Activated CD4-positive, alpha-beta T cell treated with anti-CD3 and anti-CD28 coated beads, Interleukin-2, amount 10 ng/mL, durations not matched to agents 24 days and 14 days (primary cell): ENCODE measurements around the gene CCDC150. TPM values are rescaled to one million over a fixed set of nuclear protein-coding genes. Genes with fewer than 3 reads are reported as not detected.
"Not testable (repeated sequence)": the region's sequence is repeated elsewhere in the genome, so short reads cannot be mapped to it uniquely, and the experiment has no call there.

ENCODE experiments used
- DNase-seq: peaks from one replicate; pipeline ENCODE4 v3.0.0; 2022
- H3K27ac Mint-ChIP-seq: one replicate; pipeline ENCODE4 v1.8.0; 2022; ENCODE audit warnings: mild to moderate bottlenecking, mixed read lengths
- H3K27me3 Mint-ChIP-seq: one replicate; pipeline ENCODE4 v1.8.0; 2022; ENCODE audit warnings: mixed read lengths
- H3K36me3 Mint-ChIP-seq: one replicate; pipeline ENCODE4 v1.8.0; 2022; ENCODE audit warnings: low read depth, mild to moderate bottlenecking, mixed read lengths
- H3K4me1 Mint-ChIP-seq: one replicate; pipeline ENCODE4 v1.8.0; 2021; ENCODE audit warnings: mixed read lengths
- H3K4me3 Mint-ChIP-seq: one replicate; pipeline ENCODE4 v1.8.0; 2022; ENCODE audit warnings: mild to moderate bottlenecking, moderate library complexity, mixed read lengths
- H3K9me3 Mint-ChIP-seq: one replicate; pipeline ENCODE4 v1.8.0; 2021; ENCODE audit warnings: mixed read lengths
- intact Hi-C: fragments of 100-400 bp; cut with micrococcal nuclease; formaldehyde crosslinking; loops from one replicate; pipeline ENCODE4 v1.15.1; 2023
- total RNA-seq: library from RNA; stranded (reverse); gene quantifications from 2 replicates; pipeline ENCODE4 v1.2.3, GENCODE V29; 2022

The CCDC150 gene
- total RNA-seq, 1 donor from 2014 or later: 21.1 TPM

DNA sequence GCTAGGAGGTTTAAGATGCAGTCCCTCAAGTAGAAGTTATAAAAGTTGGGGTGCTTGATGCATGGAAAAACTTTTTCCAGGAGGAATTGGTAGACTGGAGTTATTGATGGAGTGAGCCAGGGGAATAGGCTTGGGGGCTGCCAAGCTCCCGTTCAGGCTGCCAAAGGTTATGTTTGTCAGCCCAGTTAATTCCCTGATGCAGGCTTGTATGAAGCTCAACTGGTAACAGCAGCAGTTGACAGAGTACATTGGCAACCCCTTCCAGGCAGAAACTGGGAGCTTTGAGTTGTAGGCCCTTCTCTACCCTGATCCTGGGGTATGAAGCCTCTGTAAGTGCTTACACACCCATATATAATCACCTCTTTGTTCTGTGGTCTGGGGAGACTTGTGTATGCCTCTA is 16.2 kb downstream of the CCDC150 start:
- no peaks in the 10 kb centered on the region for H3K4me1 Mint-ChIP-seq
- H3K36me3 Mint-ChIP-seq: peaks cover 45% of the 10 kb centered on the region
- peaks cover 28% of the 10 kb centered on the region for H3K9me3 Mint-ChIP-seq
- H3K27me3 Mint-ChIP-seq: no peaks in the 10 kb centered on the region
- intact Hi-C loops: no loop called here
- no peak overlapping the region for H3K27ac Mint-ChIP-seq
- DNase-seq: no peak
- no peak overlapping the region for H3K4me3 Mint-ChIP-seq

DNA sequence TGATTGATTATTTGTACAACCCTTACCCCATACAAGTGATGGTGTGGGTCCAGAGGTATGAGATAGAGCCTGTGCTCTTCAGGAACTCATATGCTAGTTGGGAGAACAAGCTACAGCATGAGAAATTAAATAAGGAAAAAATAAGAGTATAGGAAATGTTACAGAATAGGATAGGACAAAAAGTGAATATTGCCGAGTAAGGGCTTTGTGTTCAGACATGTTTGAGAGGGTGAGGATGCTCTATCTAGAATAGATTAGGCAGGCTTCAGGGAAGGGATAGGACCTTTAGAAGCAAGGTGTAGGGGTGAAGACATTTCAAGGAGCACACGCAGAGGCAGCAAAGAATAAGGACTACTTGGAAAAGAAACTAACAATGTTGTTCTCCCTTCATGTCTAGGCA is 17.8 kb downstream of the CCDC150 start:
- Mint-ChIP-seq H3K4me1 (no peaks in the 10 kb centered on the region), H3K27ac (no peak overlapping the region), H3K9me3 (peaks cover 17% of the 10 kb centered on the region), H3K36me3 (peaks cover 34% of the 10 kb centered on the region), H3K4me3 (no peak overlapping the region), H3K27me3 (no peaks in the 10 kb centered on the region)
- DNase-seq: no peak
- intact Hi-C loops: no loop called here

DNA sequence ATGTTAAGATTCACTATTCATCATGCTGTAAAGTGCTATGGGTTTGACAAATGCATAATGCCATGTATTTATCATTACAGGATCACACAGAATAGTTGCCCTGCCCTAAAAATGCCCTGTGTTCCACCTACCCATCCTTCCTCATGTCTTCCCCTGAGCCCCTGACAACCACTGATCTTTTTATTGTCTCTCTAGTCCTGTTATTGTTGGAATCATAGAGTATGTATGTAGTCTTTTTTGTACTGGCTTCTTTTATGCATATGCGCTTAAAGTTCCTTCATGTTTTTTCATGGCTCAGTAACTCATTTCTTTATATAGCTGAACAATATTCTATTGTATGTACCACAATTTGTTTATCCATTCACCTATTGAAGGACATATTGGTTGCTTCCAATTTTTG is 20.3 kb downstream of the CCDC150 start:
- Mint-ChIP-seq H3K9me3 (peaks cover 1% of the 10 kb centered on the region), H3K27me3 (no peaks in the 10 kb centered on the region), H3K4me1 (no peaks in the 10 kb centered on the region), H3K4me3 (no peak overlapping the region), H3K27ac (no peak overlapping the region), H3K36me3 (peaks cover 21% of the 10 kb centered on the region)
- no peak for DNase-seq
- intact Hi-C loops: no loop called here

DNA sequence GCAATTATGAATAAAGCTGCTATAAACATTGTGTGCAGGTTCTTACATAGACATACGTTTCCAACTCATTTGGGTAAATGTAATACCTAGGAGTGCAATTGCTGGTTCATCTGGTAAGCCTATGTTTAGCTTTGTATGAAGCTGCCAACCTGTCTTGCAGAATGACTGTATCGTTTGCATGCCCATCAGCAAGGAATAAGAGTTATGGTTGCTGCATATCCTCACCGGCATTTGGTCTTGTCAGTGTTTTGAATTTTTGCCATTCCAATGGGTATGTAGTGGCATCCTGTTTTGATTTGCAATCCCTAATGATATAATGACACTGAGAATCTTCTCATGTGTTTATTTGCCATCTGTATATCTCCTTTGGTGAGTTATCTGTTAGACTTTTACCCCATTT is 20.7 kb downstream of the CCDC150 start:
- Mint-ChIP-seq H3K27ac (no peak overlapping the region), H3K27me3 (no peaks in the 10 kb centered on the region), H3K4me1 (no peaks in the 10 kb centered on the region), H3K36me3 (peaks cover 23% of the 10 kb centered on the region), H3K4me3 (no peak overlapping the region), H3K9me3 (no peaks in the 10 kb centered on the region)
- DNase-seq: no peak
- intact Hi-C loops: no loop called here

DNA sequence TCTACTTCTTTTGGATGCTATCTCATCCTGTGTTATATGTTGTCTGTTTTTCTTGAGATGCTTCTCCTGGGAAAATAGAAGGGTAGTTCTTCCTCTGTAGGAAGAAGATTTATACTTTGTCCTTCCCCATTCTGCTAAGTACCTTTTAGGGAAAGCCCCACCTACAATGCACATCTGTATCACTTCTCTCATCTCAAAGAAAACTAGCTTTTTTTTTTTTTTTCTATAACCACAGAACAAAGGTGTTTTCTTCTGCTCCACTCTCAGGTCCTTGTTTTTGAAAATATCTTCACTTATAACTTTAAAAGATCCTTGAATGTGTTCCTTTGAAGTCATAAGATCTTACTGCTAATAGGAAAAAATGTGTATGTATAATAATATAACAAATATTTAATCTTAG is 30.8 kb downstream of the CCDC150 start:
- peaks cover 6% of the 10 kb centered on the region for H3K36me3 Mint-ChIP-seq
- no peaks in the 10 kb centered on the region for H3K4me1 Mint-ChIP-seq
- no peaks in the 10 kb centered on the region for H3K9me3 Mint-ChIP-seq
- intact Hi-C loops: no loop called here
- DNase-seq: no peak
- H3K27ac Mint-ChIP-seq: no peak overlapping the region
- H3K4me3 Mint-ChIP-seq: no peak overlapping the region
- H3K27me3 Mint-ChIP-seq: no peaks in the 10 kb centered on the region

DNA sequence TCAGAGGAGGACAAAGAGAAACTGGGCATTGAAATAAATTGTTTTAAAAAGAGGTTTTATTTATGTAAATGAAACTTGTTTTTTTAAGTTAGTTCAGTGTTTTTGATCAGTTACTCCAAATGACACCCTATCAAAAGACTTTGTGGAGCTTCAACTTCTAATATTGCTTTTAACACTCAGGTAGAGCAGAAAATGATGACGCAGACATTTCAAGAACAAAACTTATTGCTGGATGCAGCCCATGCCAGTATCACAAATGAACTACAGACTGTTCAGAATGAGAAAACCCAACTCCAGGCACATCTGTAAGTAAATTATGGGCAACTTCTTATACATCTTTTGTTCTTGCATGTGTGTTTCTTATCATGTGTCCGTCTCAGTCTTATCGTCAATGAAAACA is 36.4 kb downstream of the CCDC150 start:
- Mint-ChIP-seq H3K4me1 (no peaks in the 10 kb centered on the region), H3K27ac (no peak overlapping the region), H3K4me3 (no peak overlapping the region), H3K27me3 (no peaks in the 10 kb centered on the region), H3K9me3 (no peaks in the 10 kb centered on the region), H3K36me3 (peaks cover 10% of the 10 kb centered on the region)
- DNase-seq: no peak
- intact Hi-C loops: no loop called here

DNA sequence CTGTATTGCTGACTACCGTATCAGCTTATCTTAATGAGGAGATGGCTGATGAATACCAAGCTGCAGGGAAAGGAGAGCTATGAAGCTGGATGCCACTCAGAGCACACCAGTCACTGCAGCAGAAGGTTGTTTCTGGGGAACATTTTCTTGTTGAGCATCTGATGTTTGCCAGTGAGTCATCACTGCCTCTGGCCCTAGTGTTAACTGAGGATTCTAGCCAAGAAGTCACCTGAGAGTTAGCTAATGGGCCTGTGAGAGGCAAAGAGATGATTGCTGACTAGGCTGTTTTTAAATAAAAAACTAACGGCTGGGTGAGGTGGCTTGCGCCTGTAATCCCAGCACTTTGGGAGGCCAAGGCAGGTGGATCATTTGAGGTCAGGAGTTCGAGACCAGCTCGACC is 37.9 kb downstream of the CCDC150 start:
- Mint-ChIP-seq H3K4me3 (no peak overlapping the region), H3K27ac (no peak overlapping the region), H3K4me1 (no peaks in the 10 kb centered on the region), H3K9me3 (no peaks in the 10 kb centered on the region), H3K27me3 (no peaks in the 10 kb centered on the region), H3K36me3 (peaks cover 10% of the 10 kb centered on the region)
- intact Hi-C loops: no loop called here
- DNase-seq: no peak

DNA sequence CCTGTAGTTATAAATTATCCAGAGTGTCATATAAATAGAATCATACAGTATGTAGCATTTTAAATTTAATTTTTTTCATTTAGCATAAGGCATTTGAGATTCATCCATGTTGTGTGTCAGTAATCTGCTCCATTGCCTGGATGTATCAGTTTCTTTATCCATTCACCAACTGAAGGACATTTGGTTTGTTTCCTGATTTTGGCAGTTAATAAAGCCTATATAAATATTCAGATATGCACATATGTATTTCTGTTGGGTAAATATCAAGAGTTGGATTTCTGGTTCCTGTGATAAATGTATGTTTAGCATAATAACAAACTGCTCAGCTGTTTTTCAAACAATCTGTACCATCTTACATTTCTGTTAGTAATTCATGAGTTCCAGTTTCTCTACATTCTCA is 39.9 kb downstream of the CCDC150 start:
- Mint-ChIP-seq H3K9me3 (peaks cover 4% of the 10 kb centered on the region), H3K27me3 (peaks cover 2% of the 10 kb centered on the region), H3K4me1 (no peaks in the 10 kb centered on the region), H3K36me3 (peaks cover 18% of the 10 kb centered on the region), H3K4me3 (no peak overlapping the region), H3K27ac (no peak overlapping the region)
- DNase-seq: no peak
- intact Hi-C loops: no loop called here

DNA sequence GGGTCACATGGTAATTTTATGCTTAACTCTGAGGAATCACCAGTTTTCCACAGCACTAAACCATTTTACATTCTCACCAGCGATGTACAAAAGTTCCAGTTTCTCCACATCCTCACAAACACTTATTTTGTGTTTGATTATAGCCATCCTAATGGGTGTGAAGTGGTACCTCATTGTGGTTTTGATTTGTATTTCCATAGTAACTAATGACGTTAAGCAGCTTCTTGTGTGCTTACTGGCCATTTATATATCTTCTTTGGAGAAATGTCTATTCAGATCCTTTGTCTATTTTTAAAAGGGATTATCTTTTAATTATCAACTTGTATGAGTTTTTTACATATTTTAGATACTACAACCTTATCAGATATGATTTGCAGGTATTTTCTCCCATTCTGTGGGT is 42.0 kb downstream of the CCDC150 start:
- Mint-ChIP-seq H3K4me3 (no peak overlapping the region), H3K36me3 (peaks cover 14% of the 10 kb centered on the region), H3K9me3 (peaks cover 7% of the 10 kb centered on the region), H3K27ac (no peak overlapping the region), H3K27me3 (peaks cover 2% of the 10 kb centered on the region), H3K4me1 (no peaks in the 10 kb centered on the region)
- no peak for DNase-seq
- intact Hi-C loops: no loop called here

DNA sequence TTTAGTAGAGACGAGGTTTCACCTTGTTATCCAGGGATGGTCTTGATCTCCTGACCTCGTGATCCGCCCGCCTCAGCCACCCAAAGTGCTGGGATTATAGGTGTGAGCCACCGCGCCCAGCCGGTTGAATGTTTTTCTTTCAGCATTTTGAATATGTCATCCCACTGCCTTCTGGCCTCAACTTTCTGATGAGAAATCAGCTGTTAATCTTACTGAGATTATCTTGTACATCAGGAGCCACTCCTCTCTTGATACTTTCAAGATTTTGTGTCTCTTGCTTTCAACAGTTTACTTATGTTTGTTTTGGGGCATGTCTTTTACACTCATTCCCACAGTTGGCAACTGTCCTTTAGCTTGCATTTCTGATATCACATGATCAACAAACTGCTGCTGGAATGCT is 46.3 kb downstream of the CCDC150 start:
- Mint-ChIP-seq H3K27ac (no peak overlapping the region), H3K4me3 (no peak overlapping the region), H3K36me3 (peaks cover 10% of the 10 kb centered on the region), H3K27me3 (peaks cover 2% of the 10 kb centered on the region), H3K4me1 (no peaks in the 10 kb centered on the region), H3K9me3 (peaks cover 20% of the 10 kb centered on the region)
- no peak for DNase-seq
- intact Hi-C loops: no loop called here

DNA sequence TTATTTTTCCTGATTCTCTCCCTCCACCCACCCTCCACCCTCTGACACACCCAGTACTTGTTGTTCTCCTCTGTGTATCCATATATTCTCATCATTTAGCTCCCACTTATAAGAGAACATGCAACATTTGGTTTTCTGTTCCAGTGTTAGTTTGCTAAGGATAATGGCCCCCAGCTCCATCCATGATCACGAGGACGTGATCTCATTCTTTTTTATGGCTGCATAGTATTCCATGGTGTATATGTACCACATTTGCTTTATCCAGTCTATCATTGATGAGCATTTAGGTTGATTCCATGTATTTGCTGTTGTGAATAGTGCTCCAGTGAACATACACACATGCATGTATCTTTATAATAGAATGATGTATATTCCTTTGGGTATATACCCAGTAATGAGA is 47.2 kb downstream of the CCDC150 start:
- H3K4me3 Mint-ChIP-seq, intact Hi-C loops, DNase-seq, H3K27ac Mint-ChIP-seq, H3K27me3 Mint-ChIP-seq, H3K36me3 Mint-ChIP-seq, H3K4me1 Mint-ChIP-seq: not testable (repeated sequence)
- peaks cover 20% of the 10 kb centered on the region for H3K9me3 Mint-ChIP-seq

DNA sequence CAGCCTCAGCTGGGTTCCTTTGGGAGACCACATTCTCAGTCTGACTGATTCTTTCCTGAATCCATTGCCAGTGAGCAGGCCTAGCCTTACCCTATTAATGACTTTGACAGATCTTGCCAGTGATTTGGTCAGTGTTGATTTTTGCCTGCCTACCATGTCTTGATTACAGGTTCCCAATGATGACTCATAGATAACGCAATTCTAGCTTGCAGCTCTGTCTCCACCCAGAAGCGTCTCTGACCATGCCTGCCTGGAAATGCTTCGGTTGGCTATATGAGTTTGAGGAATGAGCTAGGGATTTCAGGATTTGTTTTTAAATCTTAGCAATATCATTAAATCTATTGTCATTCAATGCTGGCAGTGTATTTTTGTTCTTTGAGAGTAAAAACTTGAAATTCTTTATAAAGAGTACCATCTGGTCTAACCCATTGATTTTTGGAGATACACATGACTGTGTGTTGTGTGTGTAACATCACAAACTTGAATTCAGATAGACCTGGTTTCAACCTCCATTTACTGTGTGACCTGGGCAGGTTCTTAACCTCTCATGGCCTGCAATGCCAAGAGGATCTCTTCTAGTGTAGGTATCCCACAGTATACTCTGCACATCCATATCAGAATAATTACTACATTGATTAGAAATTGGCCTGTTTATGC is 57.0 kb downstream of the CCDC150 start:
- DNase-seq: no peak
- H3K27ac Mint-ChIP-seq: no peak overlapping the region
- no peaks in the 10 kb centered on the region for H3K9me3 Mint-ChIP-seq
- no peak overlapping the region for H3K4me3 Mint-ChIP-seq
- H3K27me3 Mint-ChIP-seq: no peaks in the 10 kb centered on the region
- H3K4me1 Mint-ChIP-seq: no peaks in the 10 kb centered on the region
- intact Hi-C loops: no loop called here
- peaks cover under 1% of the 10 kb centered on the region for H3K36me3 Mint-ChIP-seq

DNA sequence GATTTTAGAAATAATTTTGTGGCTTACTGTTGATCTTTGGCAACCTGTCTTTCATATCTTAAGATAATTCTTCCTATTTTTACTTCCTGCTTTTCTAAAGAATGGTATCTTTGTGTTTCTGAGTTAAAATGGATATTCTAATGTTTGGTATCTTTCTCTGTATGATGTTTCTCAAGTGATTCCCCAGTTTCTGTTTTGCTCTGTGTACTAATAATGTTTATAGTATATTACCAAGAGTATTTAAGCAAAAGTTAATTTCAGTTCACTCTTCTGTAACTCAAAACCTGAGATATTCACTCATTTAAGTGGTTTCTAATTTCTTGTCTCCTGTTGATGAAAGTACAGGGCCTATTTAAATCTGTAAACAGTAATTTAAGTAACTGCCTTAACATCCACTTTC is 58.3 kb downstream of the CCDC150 start:
- H3K27ac Mint-ChIP-seq: no peak overlapping the region
- no peaks in the 10 kb centered on the region for H3K4me1 Mint-ChIP-seq
- no peak overlapping the region for H3K4me3 Mint-ChIP-seq
- no peak for DNase-seq
- H3K9me3 Mint-ChIP-seq: no peaks in the 10 kb centered on the region
- peaks cover 3% of the 10 kb centered on the region for H3K36me3 Mint-ChIP-seq
- intact Hi-C loops: no loop called here
- no peaks in the 10 kb centered on the region for H3K27me3 Mint-ChIP-seq

DNA sequence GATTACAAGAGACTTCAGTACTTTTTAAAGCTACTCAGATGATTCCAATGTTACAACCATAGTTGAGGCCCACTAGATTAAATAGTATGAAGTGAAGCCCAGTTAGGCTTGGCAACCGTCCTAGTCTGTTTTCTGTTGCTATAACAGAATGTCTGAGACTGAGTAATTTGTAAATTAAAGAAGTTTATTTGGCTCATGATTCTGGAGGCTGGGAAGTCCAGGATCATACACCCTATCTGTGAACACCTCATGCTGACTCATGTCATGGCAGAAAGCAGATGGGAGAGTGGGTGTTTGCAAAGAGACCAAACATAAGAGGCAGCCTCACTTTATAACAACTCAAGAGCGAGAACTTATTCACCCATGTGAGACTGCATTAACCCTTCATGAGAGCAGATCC is 63.1 kb downstream of the CCDC150 start:
- H3K27ac Mint-ChIP-seq: no peak overlapping the region
- peaks cover 5% of the 10 kb centered on the region for H3K36me3 Mint-ChIP-seq
- H3K4me1 Mint-ChIP-seq: peaks cover 2% of the 10 kb centered on the region
- intact Hi-C loops: no loop called here
- H3K4me3 Mint-ChIP-seq: no peak overlapping the region
- no peaks in the 10 kb centered on the region for H3K27me3 Mint-ChIP-seq
- no peak for DNase-seq
- H3K9me3 Mint-ChIP-seq: no peaks in the 10 kb centered on the region

DNA sequence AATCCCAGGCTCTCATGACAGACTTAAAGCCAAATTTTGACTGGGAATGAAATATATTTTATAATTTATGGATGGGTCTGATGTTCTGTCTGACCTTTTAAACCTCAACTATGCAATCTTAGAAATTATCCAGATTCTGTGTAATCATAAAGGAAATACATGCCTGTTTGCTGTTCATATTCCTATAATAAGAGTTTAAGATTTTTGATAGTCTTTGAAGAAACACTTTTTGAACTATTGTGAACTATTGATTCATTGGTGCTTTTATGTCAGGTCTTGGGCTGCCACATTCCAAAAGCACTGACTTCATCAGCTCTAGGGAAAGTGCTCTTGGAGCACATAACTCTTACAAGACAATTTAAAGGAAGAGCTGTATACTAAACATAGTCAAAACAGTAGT is 64.2 kb downstream of the CCDC150 start:
- intact Hi-C loops: no loop called here
- Mint-ChIP-seq H3K4me1 (peaks cover 2% of the 10 kb centered on the region), H3K36me3 (peaks cover 5% of the 10 kb centered on the region), H3K27me3 (no peaks in the 10 kb centered on the region), H3K4me3 (no peak overlapping the region), H3K27ac (no peak overlapping the region), H3K9me3 (no peaks in the 10 kb centered on the region)
- no peak for DNase-seq
